Stimulated activated CD8-positive, alpha-beta memory T cell treated with anti-CD3 and anti-CD28 coated beads, Interleukin-2, amount 100 ng/mL, for 48 hours (primary cell): ENCODE data around the gene ZFPL1.

Source experiments
- DNase-seq, 2 donors: peaks; one replicate each; pipeline ENCODE4 v3.0.0-alpha.2; 2020; ENCODE audit warnings: low read depth in 2 of 2

The ZFPL1 gene

GRCh38 chr11:65083834-65084597 lies at the start of gene ZFPL1, which contains the start of gene CDCA5:
TSS of gene ZFPL1 (plus strand) at chr11:65084222. CDS start at chr11:65084699, 477 bp downstream.
TSS of gene CDCA5 (minus strand) at chr11:65084040. CDS start at chr11:65083978, 62 bp downstream.
- DNase-seq, result peak; percentile 93 to 97

- no peak for DNase-seq
Observed at GRCh38 chr11:65034423-65034822, 49.6 kb upstream of the ZFPL1 start.

- no peak for DNase-seq
Observed at GRCh38 chr11:65035579-65035978, 48.4 kb upstream of the ZFPL1 start.

- DNase-seq, result no peak
Observed at GRCh38 chr11:65036931-65037330, 47.1 kb upstream of the ZFPL1 start.

GRCh38 chr11:65040520-65040846 lies 43.5 kb upstream of the ZFPL1 start:
- no peak for DNase-seq

- DNase-seq, result peak; percentile 83 to 86
Observed at GRCh38 chr11:65040847-65041622, 43.0 kb upstream of the ZFPL1 start, which contains the start of gene SAC3D1. TSS of gene SAC3D1 (plus strand) at chr11:65041210. CDS start at chr11:65041293, 83 bp downstream.

GRCh38 chr11:65042891-65043290 lies 41.1 kb upstream of the ZFPL1 start:
- no peak for DNase-seq

- no peak for DNase-seq
Observed at GRCh38 chr11:65043881-65044501, 40.0 kb upstream of the ZFPL1 start.

- DNase-seq, result no peak
Observed at GRCh38 chr11:65045061-65045460, 39.0 kb upstream of the ZFPL1 start.

- DNase-seq, result no peak
Observed at GRCh38 chr11:65045728-65046127, 38.3 kb upstream of the ZFPL1 start.

- peak in 1 of 2 donors; percentile 17 for DNase-seq
Observed at GRCh38 chr11:65047581-65048422, 36.2 kb upstream of the ZFPL1 start.

GRCh38 chr11:65051398-65051858 lies 32.6 kb upstream of the ZFPL1 start:
- no peak for DNase-seq

GRCh38 chr11:65053827-65054508 lies 30.1 kb upstream of the ZFPL1 start:
- DNase-seq, result no peak

GRCh38 chr11:65055538-65055937 lies 28.5 kb upstream of the ZFPL1 start:
- no peak for DNase-seq

GRCh38 chr11:65056999-65057398 lies 27.0 kb upstream of the ZFPL1 start:
- no peak for DNase-seq

GRCh38 chr11:65057526-65057925 lies 26.5 kb upstream of the ZFPL1 start:
- no peak for DNase-seq

- no peak for DNase-seq
Observed at GRCh38 chr11:65058012-65058411, 26.0 kb upstream of the ZFPL1 start.

GRCh38 chr11:65058419-65059054 lies 25.5 kb upstream of the ZFPL1 start, which contains the start of gene NAALADL1:
TSS of gene NAALADL1 (minus strand) at chr11:65058553. CDS start at chr11:65058521, 32 bp downstream.
- DNase-seq, result no peak

GRCh38 chr11:65059523-65059922 lies 24.5 kb upstream of the ZFPL1 start:
- no peak for DNase-seq
